PC-9 (cell line): ENCODE measurements around the gene ARHGAP32. TPM values are rescaled to one million over a fixed set of nuclear protein-coding genes. Genes with fewer than 3 reads are reported as not detected.

ENCODE experiments used
- BruUV-seq: library from RNA; stranded (reverse); fragments of 400-500 nt; replicated peaks from 2 replicates; lab custom pipeline; 2021; lab: Mats Ljungman, UMichigan
- CTCF ChIA-PET: fragments of 300-600 bp; sonication (Branson Sonifier 250); formaldehyde crosslinking; loops from one replicate; lab custom pipeline; 2022; ENCODE audit warnings: antibody characterized with exemption; lab: Charles Lee
- POLR2A ChIA-PET: fragments of 300-600 bp; sonication (Branson Sonifier 250); formaldehyde crosslinking; loops from one replicate; lab custom pipeline; 2022; ENCODE audit warnings: antibody characterized with exemption; ENCODE audit not compliant: unreplicated experiment; lab: Charles Lee
- DNase-seq, 2 experiments: peaks; one replicate each; pipeline versions ENCODE4 v3.0.0 to v3.0.0-alpha.2; 2015 to 2022; ENCODE audit warnings: mixed read lengths in 1 of 2
- H2AFZ ChIP-seq: fragments of 200-600 bp; sonication (generic); 2 replicates; pipeline ENCODE4 v1.8.1; 2017; ENCODE audit warnings: antibody characterized with exemption
- H3F3A ChIP-seq: fragments of 200-600 bp; sonication (generic); 2 replicates; pipeline ENCODE4 v1.8.1; 2017; ENCODE audit warnings: antibody characterized with exemption, mild to moderate bottlenecking, low read depth; ENCODE audit not compliant: insufficient read depth
- H3K27ac ChIP-seq: fragments of 200-600 bp; sonication (generic); 2 replicates; pipeline ENCODE4 v1.6.1; 2016; ENCODE audit warnings: mixed run types
- H3K27me3 ChIP-seq: fragments of 200-600 bp; sonication (generic); 2 replicates; pipeline ENCODE4 v1.6.1; 2016; ENCODE audit warnings: low read depth, mixed run types; ENCODE audit not compliant: insufficient read depth
- H3K36me3 ChIP-seq: fragments of 200-600 bp; sonication (generic); 2 replicates; pipeline ENCODE4 v1.6.1; 2016; ENCODE audit warnings: low read depth, mixed run types
- H3K4me1 ChIP-seq: fragments of 200-600 bp; sonication (generic); replicated peaks from 2 replicates; pipeline ENCODE4 v1.6.1; 2016; ENCODE audit warnings: mixed run types; ENCODE audit not compliant: insufficient read depth
- H3K4me2 ChIP-seq: fragments of 200-600 bp; sonication (generic); 2 replicates; pipeline ENCODE4 v1.6.1; 2017; ENCODE audit warnings: mixed run types
- H3K4me3 ChIP-seq: fragments of 200-600 bp; sonication (generic); 2 replicates; pipeline ENCODE4 v1.6.1; 2016; ENCODE audit warnings: mixed run types
- H3K79me2 ChIP-seq: fragments of 200-600 bp; sonication (generic); 2 replicates; pipeline ENCODE4 v1.6.1; 2017; ENCODE audit warnings: low read depth, mixed run types
- H3K9me2 ChIP-seq: fragments of 200-600 bp; sonication (generic); 2 replicates; pipeline ENCODE4 v1.8.1; 2017; ENCODE audit warnings: mild to moderate bottlenecking; ENCODE audit not compliant: insufficient read depth
- H3K9me3 ChIP-seq: fragments of 200-600 bp; sonication (generic); 2 replicates; pipeline ENCODE4 v1.8.1; 2016; ENCODE audit warnings: low read depth; ENCODE audit not compliant: insufficient read depth
- H4K20me1 ChIP-seq: fragments of 200-600 bp; sonication (generic); 2 replicates; pipeline ENCODE4 v1.8.1; 2017; ENCODE audit not compliant: insufficient read depth
- EZH2 ChIP-seq: fragments of 200-600 bp; sonication (generic); IDR thresholded peaks from 2 replicates; pipeline ENCODE4 v1.8.0; 2017; ENCODE audit warnings: antibody characterized with exemption, low read depth
- intact Hi-C: fragments of 100-400 bp; cut with micrococcal nuclease; formaldehyde crosslinking; loops from one replicate; pipeline ENCODE4 v1.10.0; 2022; ENCODE audit not compliant: unreplicated experiment
- total RNA-seq: library from RNA; stranded (reverse); gene quantifications from 2 replicates; pipeline ENCODE4 v1.2.3, GENCODE V29; 2021
- TF ChIP-seq, protein P1 (sequence below): fragments of 200-600 bp; sonication (generic); conservative IDR thresholded peaks from 2 replicates; pipeline ENCODE4 v1.6.1; 2017; ENCODE audit warnings: mixed run types, antibody characterized with exemption, mild to moderate bottlenecking, moderate library complexity

ARHGAP32 gene
- total RNA-seq, 1 experiment from 2014 or later, result 35.1 TPM

DNA sequence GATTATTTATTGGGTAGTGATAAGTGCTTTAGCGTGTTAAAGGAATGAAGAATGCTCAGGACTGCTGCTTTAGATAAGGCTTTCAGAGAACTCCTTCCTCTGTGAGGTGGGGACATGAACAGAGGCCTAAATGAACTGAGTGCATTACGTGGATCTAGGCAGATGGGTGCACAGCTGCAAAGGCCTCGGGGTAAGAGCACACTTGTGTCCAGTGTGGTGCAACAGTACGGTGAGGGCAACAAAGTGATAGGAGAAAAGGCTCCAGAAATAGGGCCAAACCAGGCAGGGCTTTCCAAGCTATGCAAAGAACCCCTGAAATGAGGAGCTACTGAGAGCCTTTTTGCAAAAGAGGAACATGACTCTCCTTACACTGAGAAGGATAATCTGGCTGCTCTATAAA lies 45.3 kb upstream of the ARHGAP32 start:
- ChIA-PET CTCF (no interaction called here), POLR2A (no interaction called here)
- Histone ChIP-seq H3K27me3 (no peaks in the 10 kb centered on the region), H3F3A (0 out of 2 replicates have a peak, but pooled peaks cover 7% of the 10 kb centered on the region), H3K9me2 (no peaks in the 10 kb centered on the region), H2AFZ (no peak overlapping the region), H3K4me1 (no peaks in the 10 kb centered on the region), H3K27ac (no peak overlapping the region), H3K9me3 (no peaks in the 10 kb centered on the region), H4K20me1 (no peaks in the 10 kb centered on the region), H3K79me2 (no peaks in the 10 kb centered on the region), H3K4me2 (no peak overlapping the region), H3K36me3 (no peaks in the 10 kb centered on the region), H3K4me3 (no peak overlapping the region)
- no peak for DNase-seq
- TF ChIP-seq, protein P1, sequence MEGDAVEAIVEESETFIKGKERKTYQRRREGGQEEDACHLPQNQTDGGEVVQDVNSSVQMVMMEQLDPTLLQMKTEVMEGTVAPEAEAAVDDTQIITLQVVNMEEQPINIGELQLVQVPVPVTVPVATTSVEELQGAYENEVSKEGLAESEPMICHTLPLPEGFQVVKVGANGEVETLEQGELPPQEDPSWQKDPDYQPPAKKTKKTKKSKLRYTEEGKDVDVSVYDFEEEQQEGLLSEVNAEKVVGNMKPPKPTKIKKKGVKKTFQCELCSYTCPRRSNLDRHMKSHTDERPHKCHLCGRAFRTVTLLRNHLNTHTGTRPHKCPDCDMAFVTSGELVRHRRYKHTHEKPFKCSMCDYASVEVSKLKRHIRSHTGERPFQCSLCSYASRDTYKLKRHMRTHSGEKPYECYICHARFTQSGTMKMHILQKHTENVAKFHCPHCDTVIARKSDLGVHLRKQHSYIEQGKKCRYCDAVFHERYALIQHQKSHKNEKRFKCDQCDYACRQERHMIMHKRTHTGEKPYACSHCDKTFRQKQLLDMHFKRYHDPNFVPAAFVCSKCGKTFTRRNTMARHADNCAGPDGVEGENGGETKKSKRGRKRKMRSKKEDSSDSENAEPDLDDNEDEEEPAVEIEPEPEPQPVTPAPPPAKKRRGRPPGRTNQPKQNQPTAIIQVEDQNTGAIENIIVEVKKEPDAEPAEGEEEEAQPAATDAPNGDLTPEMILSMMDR, result no peak
- TF ChIP-seq EZH2, result no peak
- intact Hi-C loops, result no loop called here
- no TSS peak for BruUV-seq

DNA sequence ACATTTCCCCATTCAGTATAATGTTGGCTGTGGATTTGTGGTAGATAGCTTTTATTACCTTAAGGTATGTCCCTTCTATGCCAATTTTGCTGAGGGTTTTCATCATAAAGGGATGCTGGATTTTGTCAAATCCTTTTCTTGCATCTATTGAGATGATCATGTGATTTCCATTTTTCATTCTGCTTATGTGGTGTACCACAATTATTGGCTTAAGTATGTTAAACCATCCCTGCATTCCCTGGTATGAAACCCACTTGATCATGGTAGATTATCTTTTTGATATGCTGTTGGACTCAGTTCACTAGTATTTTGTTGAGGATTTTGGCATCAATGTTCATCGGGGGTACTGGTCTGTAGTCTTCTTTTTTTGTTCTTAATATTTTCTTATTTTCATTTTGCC lies 44.7 kb upstream of the ARHGAP32 start:
- no peak overlapping the region for H3K27ac ChIP-seq
- no TSS peak for BruUV-seq
- no peaks in the 10 kb centered on the region for H3K9me3 ChIP-seq
- no peak for DNase-seq
- no peak overlapping the region for H2AFZ ChIP-seq
- no peaks in the 10 kb centered on the region for H3K79me2 ChIP-seq
- H4K20me1 ChIP-seq, result no peaks in the 10 kb centered on the region
- CTCF ChIA-PET, result no interaction called here
- no peak overlapping the region for H3K4me2 ChIP-seq
- no peaks in the 10 kb centered on the region for H3K4me1 ChIP-seq
- H3K36me3 ChIP-seq, result no peaks in the 10 kb centered on the region
- no peaks in the 10 kb centered on the region for H3K27me3 ChIP-seq
- no peak overlapping the region for H3K4me3 ChIP-seq
- 0 out of 2 replicates have a peak, but pooled peaks cover 7% of the 10 kb centered on the region for H3F3A ChIP-seq
- POLR2A ChIA-PET, result no interaction called here
- intact Hi-C loops, result no loop called here
- H3K9me2 ChIP-seq, result no peaks in the 10 kb centered on the region
- no peak for TF ChIP-seq EZH2
- TF ChIP-seq, protein P1, result no peak

DNA sequence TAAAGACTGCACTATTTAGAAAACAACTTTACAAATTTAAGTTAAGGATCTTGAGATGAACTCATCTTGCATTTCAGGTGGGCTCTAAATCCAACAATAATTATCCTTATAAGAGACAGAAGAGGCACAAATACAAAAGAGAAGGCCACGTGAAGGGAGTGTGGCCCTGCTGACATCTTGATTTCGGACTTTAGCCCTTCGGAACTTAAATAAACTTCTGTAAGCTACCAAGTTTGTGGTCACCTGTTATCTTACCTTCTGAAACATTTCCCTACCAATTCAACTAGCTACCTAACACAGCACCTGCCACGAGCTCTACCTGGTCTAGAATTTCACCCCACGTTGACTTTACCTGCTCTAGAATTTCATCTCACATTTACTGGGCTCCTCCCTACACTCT lies 42.9 kb upstream of the ARHGAP32 start:
- intact Hi-C loops, result no loop called here
- no peaks in the 10 kb centered on the region for H3K27me3 ChIP-seq
- no peaks in the 10 kb centered on the region for H3K79me2 ChIP-seq
- no peaks in the 10 kb centered on the region for H3K9me3 ChIP-seq
- no peak for TF ChIP-seq EZH2
- TF ChIP-seq, protein P1, result no peak
- H3F3A ChIP-seq, result 0 out of 2 replicates have a peak, but pooled peaks cover 7% of the 10 kb centered on the region
- no peak overlapping the region for H3K27ac ChIP-seq
- H4K20me1 ChIP-seq, result no peaks in the 10 kb centered on the region
- DNase-seq, result no peak
- ChIA-PET CTCF (interaction anchor here (0.6 kb wide), 1 partner anchor 117 kb away, joined by 4 read pairs; no protein-coding TSS in a partner anchor), POLR2A (no interaction called here)
- no TSS peak for BruUV-seq
- no peak overlapping the region for H2AFZ ChIP-seq
- H3K4me3 ChIP-seq, result no peak overlapping the region
- H3K4me1 ChIP-seq, result no peaks in the 10 kb centered on the region
- H3K9me2 ChIP-seq, result no peaks in the 10 kb centered on the region
- H3K4me2 ChIP-seq, result no peak overlapping the region
- no peaks in the 10 kb centered on the region for H3K36me3 ChIP-seq
